GM12872 (cell line): ENCODE measurements around the gene CPVL.
A peak's percentile ranks its signal among the peaks of the same experiment; 100 is the strongest.

Source experiments
- TF ChIP-seq, protein P1 (sequence below): IDR thresholded peaks from 3 replicates; pipeline ENCODE4 v1.5.1; 2011; ENCODE audit warnings: low read depth, mild to moderate bottlenecking, low read length, moderate library complexity; ENCODE audit not compliant: insufficient read depth

The CPVL gene

GRCh38 chr7:29122081-29122480, 24.3 kb downstream of the CPVL start:
- TF ChIP-seq, protein P1, sequence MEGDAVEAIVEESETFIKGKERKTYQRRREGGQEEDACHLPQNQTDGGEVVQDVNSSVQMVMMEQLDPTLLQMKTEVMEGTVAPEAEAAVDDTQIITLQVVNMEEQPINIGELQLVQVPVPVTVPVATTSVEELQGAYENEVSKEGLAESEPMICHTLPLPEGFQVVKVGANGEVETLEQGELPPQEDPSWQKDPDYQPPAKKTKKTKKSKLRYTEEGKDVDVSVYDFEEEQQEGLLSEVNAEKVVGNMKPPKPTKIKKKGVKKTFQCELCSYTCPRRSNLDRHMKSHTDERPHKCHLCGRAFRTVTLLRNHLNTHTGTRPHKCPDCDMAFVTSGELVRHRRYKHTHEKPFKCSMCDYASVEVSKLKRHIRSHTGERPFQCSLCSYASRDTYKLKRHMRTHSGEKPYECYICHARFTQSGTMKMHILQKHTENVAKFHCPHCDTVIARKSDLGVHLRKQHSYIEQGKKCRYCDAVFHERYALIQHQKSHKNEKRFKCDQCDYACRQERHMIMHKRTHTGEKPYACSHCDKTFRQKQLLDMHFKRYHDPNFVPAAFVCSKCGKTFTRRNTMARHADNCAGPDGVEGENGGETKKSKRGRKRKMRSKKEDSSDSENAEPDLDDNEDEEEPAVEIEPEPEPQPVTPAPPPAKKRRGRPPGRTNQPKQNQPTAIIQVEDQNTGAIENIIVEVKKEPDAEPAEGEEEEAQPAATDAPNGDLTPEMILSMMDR: no peak

DNA sequence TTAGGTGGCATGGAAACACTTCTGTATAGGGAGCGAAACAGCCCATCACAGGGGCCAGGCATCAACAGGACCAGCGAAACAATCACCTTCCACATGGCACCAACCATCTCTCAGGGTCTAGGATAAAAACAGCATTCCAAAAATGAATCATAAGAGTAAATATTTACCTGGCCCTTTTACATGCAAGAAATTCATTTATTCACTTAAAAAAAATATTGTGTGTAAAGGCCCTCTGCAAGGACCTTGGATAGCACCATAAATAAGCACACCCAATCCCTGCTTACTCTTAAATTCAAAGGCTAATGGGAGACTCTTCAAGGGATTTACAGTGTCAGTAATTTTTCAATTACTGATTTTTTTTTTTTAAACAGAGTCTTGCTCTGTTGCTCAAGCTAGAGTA, 25.4 kb downstream of the CPVL start:
- TF ChIP-seq, protein P1: no peak

DNA sequence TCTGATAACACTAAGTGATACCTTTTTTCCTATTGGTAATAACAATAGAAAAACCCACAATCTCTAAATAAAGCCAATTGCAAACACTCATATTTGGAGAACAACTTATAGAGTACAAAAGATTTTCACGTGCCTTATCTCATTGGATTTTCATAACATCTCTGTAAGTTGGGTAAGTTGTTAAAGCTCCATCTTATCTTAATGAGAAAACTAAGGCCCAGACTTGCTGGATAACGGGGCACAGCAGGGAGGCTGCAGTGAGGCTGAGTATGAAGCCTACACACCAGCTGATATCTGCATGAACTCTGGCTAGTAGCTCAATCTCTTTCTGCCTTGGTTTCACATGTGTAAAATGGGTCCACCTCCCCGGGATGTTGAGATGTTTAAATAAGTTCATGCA, 26.8 kb downstream of the CPVL start:
- TF ChIP-seq, protein P1: no peak

DNA sequence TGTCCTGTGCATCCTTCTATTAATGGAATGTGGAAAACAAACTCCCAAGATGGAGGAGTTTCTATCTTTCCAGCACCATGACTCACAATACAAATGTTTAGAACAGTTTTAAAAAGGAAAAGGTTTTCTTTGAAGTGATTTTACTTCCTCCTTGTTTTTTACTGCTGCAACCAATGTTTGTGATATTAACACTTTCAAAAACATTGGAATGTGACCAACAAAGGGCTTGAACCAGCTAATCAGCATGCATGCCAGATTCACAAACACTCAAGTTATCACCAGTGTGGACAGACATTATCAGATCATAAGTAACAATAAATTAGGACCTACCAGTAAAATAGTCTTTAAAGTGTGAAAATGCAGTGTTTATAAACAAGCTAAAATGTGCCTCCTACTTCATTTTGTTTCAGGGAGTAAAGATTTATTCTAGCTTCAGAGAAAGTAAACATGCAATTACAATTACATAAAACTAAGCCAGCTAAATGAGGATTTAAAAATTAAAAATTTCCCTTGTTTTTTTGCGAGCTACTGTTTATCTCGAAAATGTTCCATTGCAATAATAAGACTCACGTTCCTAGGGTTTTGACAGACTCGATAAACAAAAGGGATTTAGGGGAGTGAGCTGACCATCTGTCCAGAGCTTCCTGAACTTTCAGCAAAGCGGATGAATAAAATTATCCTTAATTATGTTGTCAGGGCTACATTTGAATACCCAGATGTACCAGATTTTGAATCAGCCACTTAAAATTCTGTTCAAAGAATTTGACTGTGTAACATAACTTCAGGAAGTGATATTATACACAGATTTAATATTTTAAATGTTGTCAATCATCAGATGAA, 29.8 kb downstream of the CPVL start:
- TF ChIP-seq, protein P1: no peak

DNA sequence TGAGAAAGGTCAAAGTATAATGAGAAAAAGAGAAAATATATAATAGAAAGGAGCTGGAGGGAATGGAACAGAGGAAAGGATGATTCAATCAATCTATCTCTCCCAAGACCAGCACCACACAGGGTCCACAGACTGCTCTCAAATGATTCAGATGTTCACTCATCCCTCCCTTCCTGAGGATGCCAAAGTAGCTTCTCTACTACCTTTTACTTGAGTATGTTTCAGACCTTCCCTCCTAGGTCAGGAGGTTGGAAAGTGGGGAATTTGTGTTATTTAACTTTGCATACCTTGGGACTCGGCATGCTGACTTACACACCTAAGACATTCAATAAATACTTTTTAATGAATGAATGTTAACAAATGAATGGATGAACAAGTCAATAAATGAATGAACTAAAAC, 30.6 kb downstream of the CPVL start:
- TF ChIP-seq, protein P1: no peak

GRCh38 chr7:29115130-29115687, 31.1 kb downstream of the CPVL start:
- TF ChIP-seq, protein P1: no peak

DNA sequence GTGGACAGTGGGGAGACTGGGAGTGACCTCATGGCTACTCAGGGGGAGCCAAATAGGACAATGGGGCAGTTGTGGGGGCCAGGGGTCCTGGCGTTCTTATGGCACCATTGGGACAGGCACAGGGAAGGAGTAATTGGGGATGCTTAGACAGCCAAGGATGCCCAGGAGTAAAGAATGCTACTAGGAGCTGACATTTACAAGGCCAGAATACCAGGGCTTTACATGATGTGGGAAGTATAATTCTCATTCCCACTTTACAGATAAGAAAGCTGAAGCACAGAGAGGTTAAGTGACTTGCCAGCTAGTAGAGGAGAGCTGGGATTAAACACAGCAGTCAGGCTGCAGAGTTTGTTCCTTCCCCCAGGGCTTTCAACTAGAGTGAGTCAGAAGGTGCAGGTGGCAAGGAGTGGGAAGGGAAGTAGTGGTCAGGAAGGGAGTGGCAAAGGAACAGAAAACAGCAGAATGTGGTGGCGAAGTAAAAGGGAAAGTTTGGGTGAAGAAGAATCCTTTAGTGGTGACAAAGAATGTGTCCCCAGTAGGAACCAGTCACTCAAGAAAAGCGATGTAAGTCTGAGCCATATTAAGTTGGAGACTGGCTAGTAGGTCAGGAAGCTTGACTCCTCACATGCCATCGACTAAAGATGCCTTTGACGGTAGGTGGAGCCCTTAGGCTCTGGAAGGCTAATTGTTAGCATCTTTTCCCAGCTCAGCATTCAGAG, 32.8 kb downstream of the CPVL start:
- TF ChIP-seq, protein P1: peak; percentile 29; the same call in 1 of the 3 replicates
